T47D (cell line): ENCODE results near the gene BBIP1.

ENCODE experiments used
- DNase-seq, 2 experiments: peaks; one replicate each; pipeline versions ENCODE4 v3.0.0 to v3.0.0-alpha.2; 2011 to 2012; ENCODE audit warnings: low read depth in 1 of 2, low spot score in 1 of 2
- JUND ChIP-seq: IDR thresholded peaks from 2 replicates; pipeline ENCODE4 v1.6.1; 2012; ENCODE audit warnings: low read depth
- in situ Hi-C: cut with HindIII; loops from 2 replicates; pipeline ENCODE4 v1.10.0; 2016; ENCODE audit warnings: low sequenced_read_pairs, low pct_unique_long_range_greater_than_20kb

The BBIP1 gene

DNA sequence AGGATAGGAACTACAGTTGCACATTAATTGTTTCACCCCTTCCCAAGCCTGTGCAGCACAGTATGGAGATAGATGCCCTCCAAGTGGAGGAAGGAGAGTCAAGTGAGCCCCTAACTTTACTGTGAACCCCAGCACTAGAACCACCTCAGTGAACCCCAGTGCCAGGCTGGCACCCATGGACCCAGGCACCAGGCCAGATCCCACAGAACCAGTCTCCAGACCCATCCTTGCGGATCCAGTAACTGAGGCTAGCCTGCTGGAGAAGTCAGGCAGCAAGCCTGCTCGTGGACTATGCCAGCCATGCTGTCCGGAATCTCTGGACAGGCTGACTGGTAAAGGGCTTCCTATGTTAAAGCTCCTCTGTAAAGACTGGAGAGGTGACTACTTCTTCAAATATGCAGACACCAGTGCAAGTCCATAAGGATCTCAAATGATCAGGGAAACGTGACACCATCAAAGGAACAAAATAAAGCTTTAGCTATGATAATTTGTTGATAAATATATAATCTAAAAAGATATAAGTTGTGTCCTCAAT, 28.1 kb upstream of the BBIP1 start:
- no peak for TF ChIP-seq JUND
- DNase-seq = no peak
- in situ Hi-C loops = no loop called here

GRCh38 chr10:110946496-110946895, 27.5 kb upstream of the BBIP1 start:
- no peak for TF ChIP-seq JUND
- in situ Hi-C loops = no loop called here
- DNase-seq = no peak

DNA sequence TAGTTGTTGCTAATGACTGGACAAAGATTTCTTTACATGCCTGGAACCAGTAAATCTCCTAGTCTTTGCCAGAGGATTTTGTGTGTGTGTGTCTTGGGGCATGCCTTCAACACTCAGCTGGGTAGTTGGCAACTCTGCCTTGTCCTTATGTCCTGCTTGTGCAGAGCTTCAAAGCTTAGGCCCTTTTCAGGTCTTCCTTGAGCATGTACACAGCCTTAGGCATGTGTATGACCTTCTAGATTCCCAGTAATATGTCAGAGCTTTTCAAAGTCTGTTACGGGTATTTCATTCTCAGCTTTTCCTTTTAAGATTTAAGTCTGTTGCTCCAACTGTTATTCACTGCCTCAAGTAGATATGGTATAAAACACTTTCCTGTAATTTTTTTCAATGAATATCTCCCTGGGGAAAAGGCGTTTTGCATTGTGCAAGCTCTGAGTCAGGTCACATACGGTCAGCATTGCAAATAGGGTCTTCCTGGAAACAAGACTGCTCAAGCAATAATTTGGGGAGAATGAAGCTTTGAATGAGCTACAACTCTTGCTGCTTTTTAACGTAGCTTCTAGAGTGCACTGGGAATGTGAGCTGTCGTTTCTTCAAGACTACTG, 25.9 kb upstream of the BBIP1 start:
- in situ Hi-C loops = no loop called here
- peak in 1 of 2 experiments; percentile 33 for DNase-seq
- TF ChIP-seq JUND = no peak

DNA sequence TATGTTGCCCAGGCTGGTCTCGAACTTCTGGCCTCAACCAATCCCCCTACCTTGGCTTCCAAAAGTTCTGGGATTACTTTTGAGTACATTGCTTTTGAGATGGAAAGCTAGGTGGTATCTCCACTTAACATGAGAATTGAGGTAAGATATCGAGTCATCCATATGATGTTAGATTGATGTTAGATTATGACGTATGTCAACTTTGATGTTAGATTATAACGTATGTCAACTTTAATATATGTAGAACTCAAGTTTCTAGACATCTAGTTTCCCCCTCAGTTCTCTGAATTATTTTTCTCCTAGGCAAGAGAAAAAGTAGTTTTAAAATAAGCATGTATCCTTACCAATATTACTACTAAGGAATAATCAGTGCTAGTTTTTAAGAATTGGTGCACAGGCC, 20.4 kb upstream of the BBIP1 start:
- in situ Hi-C loops = no loop called here
- DNase-seq = no peak
- TF ChIP-seq JUND = no peak

DNA sequence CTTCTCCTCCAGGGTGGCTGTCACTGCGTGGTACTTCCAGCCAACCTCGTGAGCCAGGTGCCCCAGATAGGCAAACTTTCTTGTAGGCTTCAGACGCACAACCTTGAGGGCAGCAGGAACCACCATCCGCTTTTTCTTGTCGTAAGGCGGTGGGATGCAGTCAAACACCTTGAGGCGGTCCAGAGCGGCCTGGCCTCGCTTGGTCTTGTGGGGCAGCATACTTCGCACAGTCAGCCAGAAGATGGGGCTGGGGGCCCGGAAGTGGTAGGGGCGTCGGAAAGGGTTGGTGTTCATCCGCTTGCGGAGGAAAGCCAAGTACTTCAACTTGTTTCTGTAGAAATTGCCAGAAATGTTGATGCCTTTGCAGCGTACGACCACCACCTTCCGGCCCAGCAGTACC, 17.8 kb upstream of the BBIP1 start:
- DNase-seq = no peak
- in situ Hi-C loops = no loop called here
- no peak for TF ChIP-seq JUND

DNA sequence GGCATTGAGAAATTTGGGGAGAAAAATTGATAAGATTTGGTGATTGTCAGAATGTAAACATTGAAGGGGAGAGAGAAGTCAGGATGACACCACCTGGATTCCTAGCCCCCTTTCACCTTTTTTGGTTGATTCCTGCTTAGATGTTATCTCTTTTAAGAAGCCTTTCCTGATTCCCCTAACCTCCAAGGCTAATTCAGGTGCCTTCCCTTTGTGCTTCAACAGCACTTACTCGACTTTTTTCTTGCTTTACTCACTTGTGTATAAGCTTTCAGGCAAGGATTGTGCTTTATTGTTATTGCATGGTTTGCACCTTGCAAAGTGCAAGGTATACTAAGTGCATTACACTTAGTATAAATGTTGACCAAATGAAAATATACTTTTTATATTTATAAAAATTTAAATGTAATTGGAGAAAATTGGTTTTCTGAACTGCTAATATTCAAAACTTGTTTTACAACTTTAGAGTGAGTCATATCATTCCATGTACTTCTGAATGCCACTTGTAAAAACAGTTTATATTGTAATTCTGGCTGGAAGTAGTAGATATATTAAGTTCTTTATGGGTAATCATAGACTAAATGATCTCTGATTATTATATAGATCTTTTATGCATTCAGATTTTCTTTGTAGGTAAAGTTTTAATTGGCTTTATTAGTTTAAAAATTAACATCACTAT, 13.7 kb upstream of the BBIP1 start:
- TF ChIP-seq JUND = no peak
- DNase-seq = no peak
- in situ Hi-C loops = no loop called here

DNA sequence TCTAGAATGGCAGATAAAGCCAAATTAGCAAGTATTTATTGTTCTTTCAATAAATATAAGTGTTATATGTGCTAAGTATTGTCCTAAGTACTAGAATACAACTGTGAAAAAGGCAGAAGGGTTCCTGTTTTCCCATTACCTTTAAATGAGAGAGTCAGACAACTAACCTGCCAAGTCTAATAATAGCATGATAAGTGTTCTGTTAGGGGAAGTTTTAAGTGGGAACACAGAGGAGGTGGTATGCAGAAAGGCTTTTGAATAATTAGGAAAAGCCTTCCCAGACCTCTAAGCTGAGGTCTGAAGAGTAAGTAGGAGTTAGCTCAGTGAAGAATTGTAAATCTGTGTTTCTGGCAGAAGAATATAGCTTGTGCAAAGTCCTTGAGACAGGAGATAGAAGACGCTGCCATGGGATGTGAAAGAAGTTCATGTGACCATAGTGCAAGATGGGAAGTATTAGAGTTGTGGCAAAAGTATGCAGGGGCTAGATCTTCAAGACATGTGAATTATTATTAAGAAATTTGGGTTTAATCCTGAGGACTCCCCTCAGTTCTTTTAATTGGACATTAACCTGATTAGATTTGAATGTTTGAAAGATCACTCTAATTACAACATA, 12.9 kb upstream of the BBIP1 start:
- in situ Hi-C loops = no loop called here
- DNase-seq = no peak
- no peak for TF ChIP-seq JUND

- no peak for TF ChIP-seq JUND
- in situ Hi-C loops = no loop called here
- DNase-seq = no peak
Observed at GRCh38 chr10:110927461-110927860, 8.5 kb upstream of the BBIP1 start.

DNA sequence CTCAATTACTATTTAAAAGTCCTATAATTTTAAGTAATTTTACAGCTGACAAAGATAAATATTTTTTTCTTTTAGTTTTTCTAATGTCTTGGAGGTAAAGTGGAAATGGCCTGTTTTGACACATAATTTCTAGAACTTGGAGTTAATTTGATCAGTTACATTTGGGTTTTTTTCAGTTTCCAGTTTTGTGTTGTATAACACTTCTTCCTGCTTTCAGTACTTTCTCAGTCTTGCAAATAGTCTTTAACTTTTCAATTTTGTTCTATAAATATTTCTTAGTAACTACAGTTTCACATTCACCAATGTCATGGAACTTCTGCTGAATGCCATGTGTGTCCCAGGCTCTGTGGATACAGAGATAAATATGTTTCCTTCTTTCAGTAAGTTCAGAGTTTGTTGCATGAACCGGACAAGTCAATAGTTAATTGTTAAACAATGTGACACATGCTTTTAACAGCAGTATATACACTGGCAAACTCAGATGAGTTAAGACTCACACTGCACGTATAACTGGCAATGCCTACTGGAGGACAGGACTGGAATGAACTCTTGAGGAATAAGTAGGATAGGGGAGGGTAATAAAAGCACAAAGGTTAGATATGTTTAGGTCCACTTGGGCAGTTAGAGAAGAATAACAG, 5.0 kb upstream of the BBIP1 start:
- DNase-seq = no peak
- TF ChIP-seq JUND = no peak
- in situ Hi-C loops = no loop called here

- DNase-seq = peak in 1 of 2 experiments; percentile 51
- in situ Hi-C loops = no loop called here
- no peak for TF ChIP-seq JUND
Observed at GRCh38 chr10:110919971-110920881, 1.2 kb upstream of the BBIP1 start.

DNA sequence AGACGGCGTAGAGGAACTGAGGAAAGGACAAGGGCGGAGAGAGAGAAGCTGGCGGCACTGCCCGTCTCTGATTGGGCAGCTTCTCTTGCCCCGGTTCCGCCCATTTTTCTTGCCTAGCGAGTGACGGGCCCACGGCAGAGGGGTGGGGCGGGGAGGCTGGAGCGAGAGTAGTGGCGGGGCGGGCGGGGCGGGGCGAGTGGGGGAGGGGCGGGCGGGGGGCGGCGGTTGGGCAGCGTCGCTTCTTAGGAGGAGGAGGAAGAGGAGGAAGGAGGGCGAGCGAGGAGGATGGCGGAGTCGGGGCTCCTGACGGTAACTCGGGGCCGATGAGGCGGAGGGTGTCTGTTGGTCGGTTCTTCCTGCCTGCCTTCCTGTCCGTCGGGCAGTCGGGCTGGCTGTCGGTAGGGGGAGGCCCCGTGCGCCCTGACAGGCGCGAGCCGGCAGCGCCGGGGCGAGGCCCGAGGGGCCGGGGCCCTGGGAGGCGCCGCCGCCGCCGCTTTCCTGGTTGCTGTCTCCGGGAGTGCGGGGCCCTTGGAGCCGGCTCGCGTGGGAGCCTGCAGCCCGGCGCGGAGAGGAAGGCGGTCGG, 460 bp upstream of the BBIP1 start, which contains the start of gene SHOC2:
Gene SHOC2 (plus strand): TSS at position 256 of the 583 bp plus-strand sequence. CDS start 44,755 bp downstream, outside the sequence.
- no peak for DNase-seq
- in situ Hi-C loops = no loop called here
- TF ChIP-seq JUND = no peak

DNA sequence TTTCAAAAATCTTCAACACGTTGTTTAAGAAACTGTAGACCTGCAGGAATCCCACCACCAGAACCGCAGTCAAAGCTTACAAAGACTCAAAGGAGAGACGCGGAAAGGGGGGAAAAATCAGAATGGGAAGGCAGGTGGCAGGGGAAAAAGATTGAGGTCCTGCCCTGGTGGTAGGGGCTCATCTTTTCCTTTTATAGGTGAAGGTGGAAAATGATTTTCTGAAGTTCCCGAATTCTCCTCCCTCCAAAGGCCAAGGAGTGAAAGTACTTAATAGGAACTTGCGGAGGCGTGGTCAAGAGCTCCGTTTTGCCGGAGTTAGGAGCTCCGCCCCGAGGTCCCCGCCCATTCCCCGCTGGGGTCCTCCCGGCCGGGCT, 724 bp downstream of the BBIP1 start:
- in situ Hi-C loops = no loop called here
- peak; percentile 39 to 95 for DNase-seq
- TF ChIP-seq JUND = no peak
